Astrocyte (in vitro differentiated cells and primary cell): Measurements from ENCODE around the gene FAM120AOS.

Experiments used
- CTCF ChIP-seq: IDR thresholded peaks from 2 replicates; pipeline ENCODE4 v1.5.1; 2011; ENCODE audit warnings: low read depth, mild to moderate bottlenecking, inconsistent platforms, low read length, moderate library complexity; ENCODE audit not compliant: insufficient read depth
- EZH2 ChIP-seq: IDR thresholded peaks from 2 replicates; pipeline ENCODE4 v1.6.1; 2012; ENCODE audit warnings: mild to moderate bottlenecking, low read length, inconsistent platforms; ENCODE audit not compliant: insufficient read depth

- TF ChIP-seq EZH2 = no peak
- no peak for TF ChIP-seq CTCF
Observed at GRCh38 chr9:93461414-93461743, 8.0 kb upstream of the FAM120AOS start.
